ENCODE data around the gene FAM89A.

DNA sequence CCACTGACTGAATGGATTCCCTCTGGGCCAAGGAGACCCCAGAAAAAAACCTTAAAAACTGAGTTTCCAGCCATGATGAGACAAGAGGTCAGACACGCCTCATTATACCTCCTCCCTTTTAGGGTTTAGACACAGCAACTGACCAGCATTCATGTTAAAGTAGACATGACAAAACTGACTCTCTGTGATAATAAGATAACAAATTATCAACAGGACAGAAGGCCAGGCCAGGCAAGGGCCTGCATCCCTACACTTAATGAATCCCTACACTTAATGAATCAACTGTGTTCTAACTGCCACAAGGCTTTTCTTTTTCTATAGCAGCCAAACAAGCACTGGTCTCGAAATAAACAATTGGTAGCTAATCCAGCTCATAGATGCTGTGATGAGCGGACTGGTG, 33.3 kb upstream of the FAM89A start:
- no peak for TF ChIP-seq CTCF (IDR thresholded peaks at IDR 0.05)
- TF ChIP-seq EP300 (IDR thresholded peaks at IDR 0.05), result no peak
- TF ChIP-seq POLR2A (IDR thresholded peaks at IDR 0.05), result no peak

All from ovary (tissue), 3 donors.